Panc1 (cell line): ENCODE data around the gene CTDSPL2. TPM values are rescaled to one million over a fixed set of nuclear protein-coding genes. Genes with fewer than 3 reads are reported as not detected.

Source experiments
- ATAC-seq: fragments of 200-7000 bp; cut with Tn5 transposase; 2 replicates; pipeline ENCODE4 v1.9.1; 2020; ENCODE audit warnings: mild to moderate bottlenecking, moderate library complexity
- BruUV-seq: library from RNA; stranded (reverse); fragments of 400-500 nt; replicated peaks from 2 replicates; lab custom pipeline; 2021; lab: Mats Ljungman, UMichigan
- CTCF ChIA-PET: fragments of 300-600 bp; sonication (Branson Sonifier 250); formaldehyde crosslinking; loops from one replicate; lab custom pipeline; 2022; ENCODE audit warnings: antibody characterized with exemption; lab: Charles Lee
- POLR2A ChIA-PET: fragments of 300-600 bp; sonication (Branson Sonifier 250); formaldehyde crosslinking; loops from one replicate; lab custom pipeline; 2022; ENCODE audit warnings: antibody characterized with exemption; lab: Charles Lee
- DNase-seq: peaks from one replicate; pipeline ENCODE4 v3.0.0-alpha.2; 2010; ENCODE audit warnings: low read depth, low spot score
- H3K27ac ChIP-seq: 2 replicates; pipeline ENCODE4 v1.5.1; 2011; ENCODE audit warnings: mild to moderate bottlenecking, low read length, inconsistent platforms
- H3K27me3 ChIP-seq: fragments of 200-500 bp; sonication (Bioruptor generic); 2 replicates; pipeline ENCODE4 v1.6.0; 2014; ENCODE audit warnings: low read length, inconsistent platforms; ENCODE audit not compliant: control insufficient read depth, insufficient read depth
- H3K36me3 ChIP-seq: fragments of 200-500 bp; sonication (Bioruptor generic); 2 replicates; pipeline ENCODE4 v1.5.1; 2014; ENCODE audit warnings: inconsistent platforms, mild to moderate bottlenecking, low read length, moderate library complexity; ENCODE audit not compliant: control insufficient read depth, insufficient read depth
- H3K4me1 ChIP-seq: 2 replicates; pipeline ENCODE4 v1.5.1; 2011; ENCODE audit warnings: inconsistent platforms, mild to moderate bottlenecking, low read length, moderate library complexity; ENCODE audit not compliant: control insufficient read depth, insufficient read depth
- H3K4me3 ChIP-seq, 2 experiments: 2 replicates each; pipeline ENCODE4 v1.5.1; 2011 to 2012; ENCODE audit warnings: low read depth in 2 of 2, low read length in 2 of 2, mild to moderate bottlenecking in 2 of 2, inconsistent platforms in 1 of 2, moderate library complexity in 1 of 2
- H3K9me3 ChIP-seq: fragments of 200-500 bp; sonication (Bioruptor generic); 2 replicates; pipeline ENCODE4 v1.5.1; 2014; ENCODE audit warnings: low read depth, mild to moderate bottlenecking, inconsistent platforms, low read length, moderate library complexity; ENCODE audit not compliant: control insufficient read depth, insufficient read depth
- CTCF ChIP-seq: fragments of 450-650 bp; IDR thresholded peaks from 2 replicates; pipeline ENCODE4 v1.5.1; 2017; ENCODE audit warnings: mild to moderate bottlenecking
- POLR2AphosphoS5 ChIP-seq: IDR thresholded peaks from 2 replicates; pipeline ENCODE4 v1.6.1; 2012; ENCODE audit warnings: mild to moderate bottlenecking, low read depth, low read length, moderate library complexity
- REST ChIP-seq, 2 experiments: IDR thresholded peaks; 2 replicates each; pipeline ENCODE4 v1.6.1; 2011 to 2012; ENCODE audit warnings: low read depth in 2 of 2, control low read depth in 1 of 2, low read length in 1 of 2, mild to moderate bottlenecking in 1 of 2, moderate library complexity in 1 of 2; ENCODE audit not compliant: insufficient read depth in 1 of 2
- SIN3A ChIP-seq: IDR thresholded peaks from 2 replicates; pipeline ENCODE4 v1.6.1; 2012; ENCODE audit warnings: low read depth, mild to moderate bottlenecking, low read length, moderate library complexity, borderline replicate concordance; ENCODE audit not compliant: insufficient read depth
- TCF7L2 ChIP-seq: IDR thresholded peaks from 2 replicates; pipeline ENCODE4 v1.6.1; 2011; ENCODE audit warnings: mild to moderate bottlenecking, low read depth, low read length, inconsistent platforms
- in situ Hi-C: cut with HindIII; loops from 2 replicates; pipeline ENCODE4 v1.10.0; 2016; ENCODE audit warnings: low sequenced_read_pairs, low pct_unique_long_range_greater_than_20kb
- intact Hi-C: fragments of 100-400 bp; cut with micrococcal nuclease; formaldehyde crosslinking; loops from one replicate; pipeline ENCODE4 v1.10.0; 2022; ENCODE audit not compliant: unreplicated experiment
- total RNA-seq: library from RNA; stranded (reverse); gene quantifications from one replicate; pipeline ENCODE4 v1.2.1, GENCODE V29; 2021; ENCODE audit not compliant: unreplicated experiment

CTDSPL2 gene
- total RNA-seq, 1 experiment from 2014 or later = 70.6 TPM

GRCh38 chr15:44471885-44472455, 44.5 kb downstream of the CTDSPL2 start:
- ATAC-seq (no peak), DNase-seq (no peak)
- Histone ChIP-seq H3K27ac (no peak overlapping the region), H3K4me3 (no peak overlapping the region), H3K4me1 (no peaks in the 10 kb centered on the region; the same call in 1 of the 2 replicates), H3K9me3 (no peaks in the 10 kb centered on the region), H3K27me3 (no peaks in the 10 kb centered on the region), H3K36me3 (no peaks in the 10 kb centered on the region)
- ChIA-PET POLR2A (no interaction called here), CTCF (interaction anchor here (0.7 kb wide), 1 partner anchor 24 kb away, joined by 3 read pairs; no protein-coding TSS in a partner anchor)
- intact Hi-C loops (no loop called here), in situ Hi-C loops (no loop called here)
- no peak for TF ChIP-seq TCF7L2
- no peak for TF ChIP-seq SIN3A
- TF ChIP-seq REST (IDR thresholded peaks at IDR 0.05; ENCODE audit: insufficient read depth in 1 of 2, low read depth in 2 of 2, low read length in 1 of 2) = no peak
- no peak for TF ChIP-seq POLR2AphosphoS5
- no peak for TF ChIP-seq CTCF
- BruUV-seq = no TSS peak

GRCh38 chr15:44479343-44479742, 51.9 kb downstream of the CTDSPL2 start:
- no peak for ATAC-seq
- in situ Hi-C loops = no loop called here
- TF ChIP-seq SIN3A (no peak), CTCF (no peak), REST (IDR thresholded peaks at IDR 0.05; ENCODE audit: insufficient read depth in 1 of 2, low read depth in 2 of 2, low read length in 1 of 2) (no peak), TCF7L2 (no peak), POLR2AphosphoS5 (no peak)

More at GRCh38 chr15:44479343-44479742, 51.9 kb downstream of the CTDSPL2 start:
- ChIA-PET CTCF (no interaction called here), POLR2A (no interaction called here)
- no peaks in the 10 kb centered on the region for H3K36me3 ChIP-seq
- DNase-seq = no peak
- intact Hi-C loops = no loop called here
- no TSS peak for BruUV-seq
- no peaks in the 10 kb centered on the region for H3K9me3 ChIP-seq
- no peaks in the 10 kb centered on the region for H3K27me3 ChIP-seq
- no peak overlapping the region for H3K4me3 ChIP-seq
- H3K27ac ChIP-seq = no peak overlapping the region
- no peaks in the 10 kb centered on the region for H3K4me1 ChIP-seq
